ENCODE results near the gene CD177.
"Not testable (repeated sequence)": the region's sequence is repeated elsewhere in the genome, so short reads cannot be mapped to it uniquely, and the experiment has no call there.

CD177 gene

GRCh38 chr19:43353606-43354304 lies at the start of gene CD177:
Gene CD177, plus strand, starts transcription at chr19:43353686. Its CDS starts 29 bp downstream, at chr19:43353715.
- DNase-seq = no peak

GRCh38 chr19:43305642-43306041 lies 47.8 kb upstream of the CD177 start:
- no peak for DNase-seq

GRCh38 chr19:43306097-43306496 lies 47.4 kb upstream of the CD177 start:
- peak; percentile 68 for DNase-seq

GRCh38 chr19:43308244-43308815 lies 45.2 kb upstream of the CD177 start:
- DNase-seq = no peak

- DNase-seq = no peak
Measured at GRCh38 chr19:43309466-43309865, 44.0 kb upstream of the CD177 start.

- peak; percentile 24 for DNase-seq
Measured at GRCh38 chr19:43310221-43310620, 43.3 kb upstream of the CD177 start.

- no peak for DNase-seq
Measured at GRCh38 chr19:43311256-43311655, 42.2 kb upstream of the CD177 start.

- DNase-seq = peak; percentile 66
Measured at GRCh38 chr19:43311706-43312105, 41.8 kb upstream of the CD177 start.

- no peak for DNase-seq
Measured at GRCh38 chr19:43313711-43314495, 39.6 kb upstream of the CD177 start.

- no peak for DNase-seq
Measured at GRCh38 chr19:43315851-43316250, 37.6 kb upstream of the CD177 start.

- peak; percentile 81 for DNase-seq
Measured at GRCh38 chr19:43316591-43317319, 36.7 kb upstream of the CD177 start.

- no peak for DNase-seq
Measured at GRCh38 chr19:43318203-43318602, 35.3 kb upstream of the CD177 start.

- DNase-seq = no peak
Measured at GRCh38 chr19:43318796-43319314, 34.6 kb upstream of the CD177 start.

- no peak for DNase-seq
Measured at GRCh38 chr19:43320546-43320945, 32.9 kb upstream of the CD177 start.

GRCh38 chr19:43326761-43327160 lies 26.7 kb upstream of the CD177 start:
- DNase-seq = not testable (repeated sequence)

GRCh38 chr19:43328561-43328960 lies 24.9 kb upstream of the CD177 start:
- not testable (repeated sequence) for DNase-seq

- DNase-seq = not testable (repeated sequence)
Measured at GRCh38 chr19:43329049-43329448, 24.4 kb upstream of the CD177 start.

- DNase-seq = no peak
Measured at GRCh38 chr19:43329989-43330388, 23.5 kb upstream of the CD177 start.

- DNase-seq = no peak
Measured at GRCh38 chr19:43330726-43331434, 22.6 kb upstream of the CD177 start.

GRCh38 chr19:43331435-43332010 lies 22.0 kb upstream of the CD177 start:
- no peak for DNase-seq

GRCh38 chr19:43332058-43332922 lies 21.2 kb upstream of the CD177 start:
- DNase-seq = no peak
